ENCODE results near the gene ENTHD1. TPM values are rescaled to one million over a fixed set of nuclear protein-coding genes. Genes with fewer than 3 reads are reported as not detected.

ENTHD1 gene
- total RNA-seq, 1 donor from 2014 or later = not detected

GRCh38 chr22:39777716-39778454 is 115.7 kb downstream of the ENTHD1 start:
- TF ChIP-seq CTCF (conservative IDR thresholded peaks at IDR 0.05) = no peak
- H3K27ac Mint-ChIP-seq (ENCODE audit: unreplicated experiment) = no peak overlapping the region
- DNase-seq (ENCODE audit: low read depth, low spot score) = no peak
- no peaks in the 10 kb centered on the region for H3K36me3 Mint-ChIP-seq (ENCODE audit: low read depth)
- H3K4me1 Mint-ChIP-seq = no peaks in the 10 kb centered on the region
- H3K4me3 Mint-ChIP-seq = no peak overlapping the region
- peaks cover 45% of the 10 kb centered on the region for H3K27me3 Mint-ChIP-seq (ENCODE audit: low read depth)
- H3K9me3 Mint-ChIP-seq = no peaks in the 10 kb centered on the region

- Mint-ChIP-seq H3K4me3 (no peak overlapping the region), H3K4me1 (no peaks in the 10 kb centered on the region), H3K36me3 (ENCODE audit: low read depth) (no peaks in the 10 kb centered on the region), H3K9me3 (no peaks in the 10 kb centered on the region), H3K27ac (ENCODE audit: unreplicated experiment) (no peak overlapping the region), H3K27me3 (ENCODE audit: low read depth) (peaks cover 35% of the 10 kb centered on the region)
- DNase-seq (ENCODE audit: low read depth, low spot score) = no peak
- no peak for TF ChIP-seq CTCF (conservative IDR thresholded peaks at IDR 0.05)
These were observed 117.1 kb downstream of the ENTHD1 start for GRCh38 chr22:39776295-39777009.

- H3K36me3 Mint-ChIP-seq (ENCODE audit: low read depth) = no peaks in the 10 kb centered on the region
- no peak overlapping the region for H3K27ac Mint-ChIP-seq (ENCODE audit: unreplicated experiment)
- H3K4me1 Mint-ChIP-seq = no peaks in the 10 kb centered on the region
- no peak for TF ChIP-seq CTCF (conservative IDR thresholded peaks at IDR 0.05)
- no peak for DNase-seq (ENCODE audit: low read depth, low spot score)
- peaks cover 42% of the 10 kb centered on the region for H3K27me3 Mint-ChIP-seq (ENCODE audit: low read depth)
- H3K9me3 Mint-ChIP-seq = no peaks in the 10 kb centered on the region
- no peak overlapping the region for H3K4me3 Mint-ChIP-seq
These were observed 119.5 kb downstream of the ENTHD1 start for GRCh38 chr22:39773976-39774539.

- no peak for TF ChIP-seq CTCF (conservative IDR thresholded peaks at IDR 0.05)
- no peaks in the 10 kb centered on the region for H3K36me3 Mint-ChIP-seq (ENCODE audit: low read depth)
- no peaks in the 10 kb centered on the region for H3K4me1 Mint-ChIP-seq
- H3K27ac Mint-ChIP-seq (ENCODE audit: unreplicated experiment) = no peak overlapping the region
- no peaks in the 10 kb centered on the region for H3K9me3 Mint-ChIP-seq
- no peak for DNase-seq (ENCODE audit: low read depth, low spot score)
- H3K4me3 Mint-ChIP-seq = no peak overlapping the region
- H3K27me3 Mint-ChIP-seq (ENCODE audit: low read depth) = peaks cover 42% of the 10 kb centered on the region
These were observed 120.1 kb downstream of the ENTHD1 start for GRCh38 chr22:39773503-39773902.

- Mint-ChIP-seq H3K27ac (ENCODE audit: unreplicated experiment) (no peak overlapping the region), H3K9me3 (no peaks in the 10 kb centered on the region), H3K4me1 (no peaks in the 10 kb centered on the region), H3K4me3 (no peak overlapping the region), H3K27me3 (ENCODE audit: low read depth) (peaks cover 41% of the 10 kb centered on the region), H3K36me3 (ENCODE audit: low read depth) (no peaks in the 10 kb centered on the region)
- TF ChIP-seq CTCF (conservative IDR thresholded peaks at IDR 0.05) = no peak
- no peak for DNase-seq (ENCODE audit: low read depth, low spot score)
These were observed 122.1 kb downstream of the ENTHD1 start for GRCh38 chr22:39771486-39771885.
